ENCODE measurements around the gene HSF4. TPM values are rescaled to one million over a fixed set of nuclear protein-coding genes. Genes with fewer than 3 reads are reported as not detected.

HSF4 gene
- total and polyA plus RNA-seq, 2 donors (not counting 3 experiments of a cell fraction or from before 2014, with no cell fraction given): 4.8 to 5.5 TPM

DNA sequence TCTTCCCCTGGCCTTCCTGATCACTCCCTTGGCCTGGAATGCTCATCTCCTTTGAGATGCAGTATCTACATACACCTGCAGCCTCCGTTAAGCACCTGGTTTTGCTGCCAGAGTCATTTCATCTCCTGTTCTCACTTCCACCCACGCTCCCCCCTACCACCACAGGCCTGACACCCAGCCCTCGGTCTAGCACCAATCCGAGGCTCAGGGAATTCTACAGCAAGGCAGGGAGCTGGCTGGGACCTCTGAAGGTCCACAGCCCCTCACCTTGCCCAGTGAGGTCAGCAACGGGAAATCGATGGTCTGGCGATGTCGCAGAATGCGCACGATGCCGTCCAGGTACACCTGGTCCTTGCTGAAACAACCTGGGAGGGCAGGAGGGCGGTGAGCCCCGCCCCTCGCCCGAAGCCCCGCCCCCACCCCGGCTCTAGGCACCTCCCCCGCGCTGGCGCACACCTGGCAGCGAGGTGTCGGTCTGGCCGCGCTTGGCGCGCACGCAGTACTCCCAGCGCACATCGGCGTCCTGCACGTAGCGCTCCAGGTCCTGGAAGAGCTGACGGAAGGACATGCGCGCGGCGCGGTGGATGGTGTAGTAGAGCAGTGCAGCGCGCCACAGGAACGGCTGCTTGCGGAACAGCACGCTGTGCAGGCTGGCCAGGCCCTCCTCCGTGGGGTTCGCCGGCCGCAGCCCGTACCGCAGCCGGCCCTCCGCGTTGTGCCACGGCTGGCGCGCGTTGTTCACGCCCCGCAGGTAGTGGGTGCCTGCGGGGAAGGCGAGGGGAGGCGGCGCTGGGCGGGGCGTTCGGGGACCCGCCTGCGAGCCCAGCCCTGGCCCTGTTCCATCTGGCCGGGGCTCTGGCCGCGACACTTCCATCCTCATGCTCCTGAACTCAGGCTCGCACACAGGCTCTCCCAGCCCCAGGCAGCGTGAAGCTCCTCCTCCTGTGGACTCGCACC lies 13.5 kb downstream of the HSF4 start:
- dilution Hi-C loops (cut with MboI; ENCODE audit: extremely low pct_ligation_motif_present, low sequenced_read_pairs): no loop called here
- Histone ChIP-seq H3K27ac (ENCODE audit: insufficient read depth, low read depth, low read length) (no peak overlapping the region), H4K20me1 (replicated peaks; ENCODE audit: control insufficient read depth, extremely low read depth, insufficient read depth, low read length) (no peaks in the 10 kb centered on the region), H3K4me2 (ENCODE audit: insufficient read depth, low read length) (no peak overlapping the region), H3K9me1 (replicated peaks; ENCODE audit: control insufficient read depth, extremely low read depth, insufficient read depth, low read length) (no peaks in the 10 kb centered on the region), H3K9me3 (replicated peaks; ENCODE audit: control insufficient read depth, insufficient read depth, low read length) (no peaks in the 10 kb centered on the region), H3K27me3 (ENCODE audit: control insufficient read depth in 2 of 2, insufficient read depth in 2 of 2, low read length in 2 of 2) (no peaks in the 10 kb centered on the region), H3K36me3 (ENCODE audit: control insufficient read depth in 2 of 2, extremely low read depth in 1 of 2, insufficient read depth in 2 of 2, low read length in 2 of 2) (no peaks in the 10 kb centered on the region), H3K79me2 (ENCODE audit: control insufficient read depth, insufficient read depth, low read length) (peaks cover 10% of the 10 kb centered on the region), H2AFZ (ENCODE audit: low read depth, low read length) (no peak overlapping the region), H3K9ac (replicated peaks; ENCODE audit: extremely low read depth, insufficient read depth, low read length) (no peak overlapping the region), H3K4me1 (ENCODE audit: control insufficient read depth, extremely low read depth, insufficient read depth, low read length) (peaks cover 35% of the 10 kb centered on the region), H3K4me3 (replicated peaks in 1 of 3; ENCODE audit: insufficient read depth in 1 of 3, low read depth in 1 of 3, low read length in 3 of 3) (peak overlapping the region in 1 of 3 experiments; percentile 21)
- ChIA-PET POLR2A (interaction anchor here (0.7 kb wide), 2 partner anchors 26 to 50 kb away, joined by 5 to 9 read pairs; no protein-coding TSS in a partner anchor), CTCF (interaction anchor here (1.0 to 1.9 kb wide), 6 partner anchors 7 to 220 kb away, joined by 3 to 9 read pairs (median 4); partner anchors contain the start of gene NOL3)
- DNase-seq (ENCODE audit: low read depth, low spot score) (peak; percentile 42), FAIRE-seq (peak; percentile 42)
- BruUV-seq (replicated peaks): no TSS peak
- intact Hi-C loops (cut with micrococcal nuclease): no loop called here
- TF ChIP-seq POLR2AphosphoS5 (IDR thresholded peaks at IDR 0.05; ENCODE audit: insufficient read depth, low read depth, low read length) (peak; percentile 43), MAX (IDR thresholded peaks at IDR 0.05; ENCODE audit: insufficient read depth, insufficient read length) (no peak), CTCF (IDR thresholded peaks at IDR 0.05; ENCODE audit: extremely low read depth in 1 of 2, insufficient read depth in 1 of 2, low read depth in 1 of 2, low read length in 2 of 2) (peak in 1 of 2 donors; percentile 18)

All from endothelial cell of umbilical vein (primary cell).